GM23338 (cell line): ENCODE results near the gene INPP4A. TPM values are rescaled to one million over a fixed set of nuclear protein-coding genes. Genes with fewer than 3 reads are reported as not detected.

Experiments
- ATAC-seq: fragments of 200-7000 bp; cut with Tn5 transposase; 3 replicates; pipeline ENCODE4 v1.9.1; 2020
- DNase-seq: peaks from one replicate; pipeline ENCODE4 v3.0.0-alpha.2; 2015; ENCODE audit warnings: low spot score
- H2AFZ ChIP-seq: fragments of 200-600 bp; sonication (generic); 2 replicates; pipeline ENCODE4 v1.8.0; 2016; ENCODE audit warnings: antibody characterized with exemption, mild to moderate bottlenecking, moderate library complexity
- H3F3A ChIP-seq: fragments of 200-600 bp; sonication (generic); replicated peaks from 2 replicates; pipeline ENCODE4 v1.8.0; 2017; ENCODE audit warnings: antibody characterized with exemption, mixed run types, low read depth
- H3K27ac ChIP-seq: fragments of 200-600 bp; sonication (generic); 2 replicates; pipeline ENCODE4 v1.6.1; 2016; ENCODE audit warnings: low read depth
- H3K27me3 ChIP-seq: fragments of 200-600 bp; sonication (generic); 2 replicates; pipeline ENCODE4 v1.8.0; 2016; ENCODE audit warnings: mild to moderate bottlenecking, mixed run types, moderate library complexity; ENCODE audit not compliant: insufficient read depth
- H3K36me3 ChIP-seq: fragments of 200-600 bp; sonication (generic); 2 replicates; pipeline ENCODE4 v1.8.0; 2016; ENCODE audit warnings: mild to moderate bottlenecking; ENCODE audit not compliant: insufficient read depth
- H3K4me1 ChIP-seq: fragments of 200-600 bp; sonication (generic); 2 replicates; pipeline ENCODE4 v1.8.0; 2016; ENCODE audit warnings: mild to moderate bottlenecking, moderate library complexity; ENCODE audit not compliant: insufficient read depth
- H3K4me2 ChIP-seq: fragments of 200-600 bp; sonication (generic); 2 replicates; pipeline ENCODE4 v1.7.1; 2017; ENCODE audit warnings: mixed run types
- H3K4me3 ChIP-seq: fragments of 200-600 bp; sonication (generic); 2 replicates; pipeline ENCODE4 v1.6.1; 2016; ENCODE audit warnings: mixed run types
- H3K79me2 ChIP-seq: fragments of 200-600 bp; sonication (generic); replicated peaks from 2 replicates; pipeline ENCODE4 v1.8.0; 2017; ENCODE audit warnings: mild to moderate bottlenecking; ENCODE audit not compliant: insufficient read depth
- H3K9me2 ChIP-seq: fragments of 200-600 bp; sonication (generic); 2 replicates; pipeline ENCODE4 v1.8.0; 2017; ENCODE audit not compliant: insufficient read depth
- H4K20me1 ChIP-seq: fragments of 200-600 bp; sonication (generic); replicated peaks from 2 replicates; pipeline ENCODE4 v1.8.0; 2017; ENCODE audit warnings: mild to moderate bottlenecking; ENCODE audit not compliant: insufficient read depth
- H3K27ac Mint-ChIP-seq: 2 replicates; pipeline ENCODE4 v1.8.0; 2020; ENCODE audit warnings: inconsistent platforms, mild to moderate bottlenecking, moderate library complexity, mixed read lengths
- H3K27me3 Mint-ChIP-seq: 3 replicates; pipeline ENCODE4 v1.8.0; 2022; ENCODE audit warnings: low read depth, mild to moderate bottlenecking, moderate library complexity, mixed read lengths, inconsistent platforms; ENCODE audit not compliant: insufficient read depth, poor library complexity
- H3K36me3 Mint-ChIP-seq: 3 replicates; pipeline ENCODE4 v1.8.0; 2021; ENCODE audit warnings: low read depth, mild to moderate bottlenecking, inconsistent platforms, moderate library complexity, mixed read lengths
- H3K4me1 Mint-ChIP-seq: 3 replicates; pipeline ENCODE4 v1.8.0; 2020; ENCODE audit warnings: mild to moderate bottlenecking, inconsistent platforms, mixed read lengths
- H3K4me3 Mint-ChIP-seq: 3 replicates; pipeline ENCODE4 v1.8.0; 2021; ENCODE audit warnings: moderate library complexity, mild to moderate bottlenecking, inconsistent platforms, mixed read lengths
- H3K9me3 Mint-ChIP-seq: 3 replicates; pipeline ENCODE4 v1.8.0; 2020; ENCODE audit warnings: moderate library complexity, mild to moderate bottlenecking, inconsistent platforms, mixed read lengths
- CREB1 ChIP-seq: fragments of 250-450 bp; sonication (Bioruptor Pico); IDR thresholded peaks from 2 replicates; pipeline ENCODE4 v1.5.0; 2020; ENCODE audit warnings: low read depth, mild to moderate bottlenecking, moderate library complexity
- CTCF ChIP-seq, 2 experiments: fragments of 200-600 bp in 1 of 2; sonication (generic) in 1 of 2; conservative IDR thresholded peaks; 2 replicates each; pipeline versions ENCODE4 v1.5.1 to v1.6.1; 2016 to 2017; ENCODE audit warnings: antibody characterized with exemption in 2 of 2, low read depth in 2 of 2, mild to moderate bottlenecking in 2 of 2, moderate library complexity in 1 of 2
- ETS1 ChIP-seq: IDR thresholded peaks from 2 replicates; pipeline ENCODE4 v1.6.1; 2016; ENCODE audit warnings: antibody characterized with exemption
- EZH2 ChIP-seq: fragments of 200-600 bp; sonication (generic); IDR thresholded peaks from one replicate; pipeline ENCODE4 v1.8.0; 2017; ENCODE audit warnings: antibody characterized with exemption, mild to moderate bottlenecking, low read depth; ENCODE audit not compliant: unreplicated experiment
- EZH2phosphoT487 ChIP-seq: fragments of 200-600 bp; sonication (generic); IDR thresholded peaks from one replicate; pipeline ENCODE4 v1.8.1; 2018; ENCODE audit warnings: antibody characterized with exemption; ENCODE audit not compliant: unreplicated experiment
- JUNB ChIP-seq: IDR thresholded peaks from one replicate; pipeline ENCODE4 v1.6.1; 2016; ENCODE audit warnings: antibody characterized with exemption; ENCODE audit not compliant: unreplicated experiment
- NANOG ChIP-seq: IDR thresholded peaks from 2 replicates; pipeline ENCODE4 v1.6.1; 2016; ENCODE audit warnings: antibody characterized with exemption, borderline replicate concordance
- POLR2AphosphoS5 ChIP-seq: IDR thresholded peaks from 2 replicates; pipeline ENCODE4 v1.6.1; 2016; ENCODE audit warnings: antibody characterized with exemption, low read depth
- REST ChIP-seq: IDR thresholded peaks from one replicate; pipeline ENCODE4 v1.6.1; 2018; ENCODE audit warnings: antibody characterized with exemption; ENCODE audit not compliant: unreplicated experiment
- STAT1 ChIP-seq: IDR thresholded peaks from one replicate; pipeline ENCODE4 v1.6.1; 2016; ENCODE audit warnings: antibody characterized with exemption; ENCODE audit not compliant: unreplicated experiment
- ZNF114 ChIP-seq: fragments of 250-450 bp; sonication (Bioruptor Pico); IDR thresholded peaks from 2 replicates; pipeline ENCODE4 v1.5.0; 2020; ENCODE audit warnings: mild to moderate bottlenecking, moderate library complexity
- ZNF331 ChIP-seq: fragments of 250-450 bp; sonication (Bioruptor Pico); IDR thresholded peaks from 2 replicates; pipeline ENCODE4 v1.5.0; 2020; ENCODE audit warnings: low read depth, mild to moderate bottlenecking, moderate library complexity
- ZNF462 ChIP-seq: fragments of 250-450 bp; sonication (Bioruptor Pico); IDR thresholded peaks from 2 replicates; pipeline ENCODE4 v1.5.0; 2020; ENCODE audit warnings: mild to moderate bottlenecking, moderate library complexity
- polyA plus RNA-seq: library from polyadenylated mRNA; unstranded; fragments of >200 nt; fragmentation: Nextera tagmentation; extraction: Ambion mirVana; gene quantifications from 2 replicates; pipeline ENCODE4 v1.2.1, GENCODE V29; 2016
- total RNA-seq: library from RNA; depleted of rRNA; stranded (reverse); fragments of >200 nt; shearing (Covaris generic); gene quantifications from 2 replicates; pipeline ENCODE4 v1.2.3, GENCODE V29; 2014

The INPP4A gene
- total and polyA plus RNA-seq, 2 experiments from 2014 or later = 8.5 to 36.9 TPM

GRCh38 chr2:98559581-98559980 is 114.9 kb downstream of the INPP4A start:
- no peaks in the 10 kb centered on the region for H3K27me3 ChIP-seq
- no peaks in the 10 kb centered on the region for H3K9me2 ChIP-seq
- H3K4me2 ChIP-seq = no peak overlapping the region
- Mint-ChIP-seq H3K4me3 (no peak overlapping the region), H3K9me3 (no peaks in the 10 kb centered on the region), H3K27me3 (peaks cover 9% of the 10 kb centered on the region), H3K36me3 (peaks cover 21% of the 10 kb centered on the region), H3K4me1 (no peaks in the 10 kb centered on the region), H3K27ac (no peak overlapping the region)
- DNase-seq (no peak), ATAC-seq (no peak)
- no peak overlapping the region for H2AFZ ChIP-seq
- H3K4me1 ChIP-seq = no peaks in the 10 kb centered on the region
- no peaks in the 10 kb centered on the region for H3F3A ChIP-seq
- H3K36me3 ChIP-seq = no peaks in the 10 kb centered on the region
- H4K20me1 ChIP-seq = 0 out of 2 replicates have a peak, but pooled peaks cover 7% of the 10 kb centered on the region
- TF ChIP-seq EZH2phosphoT487 (no peak), CREB1 (CRISPR knock-in tag) (no peak), EZH2 (no peak), ZNF331 (no peak), CTCF (conservative IDR thresholded peaks at IDR 0.05; ENCODE audit: low read depth in 2 of 2) (no peak), POLR2AphosphoS5 (no peak), JUNB (no peak), REST (no peak), ZNF114 (CRISPR knock-in tag) (no peak), ZNF462 (CRISPR knock-in tag) (no peak), ETS1 (no peak), STAT1 (no peak), NANOG (no peak)
- H3K79me2 ChIP-seq = no peaks in the 10 kb centered on the region
- no peak overlapping the region for H3K27ac ChIP-seq
- no peak overlapping the region for H3K4me3 ChIP-seq
